Esophagus mucosa (tissue), 1 donor: ENCODE measurements around the gene ZNF256. TPM values are rescaled to one million over a fixed set of nuclear protein-coding genes. Genes with fewer than 3 reads are reported as not detected.

Experiments used
- total RNA-seq: library from RNA; stranded (reverse); gene quantifications from one replicate; pipeline ENCODE4 v1.2.4, GENCODE V29; 2023
- donor health status: DM: yes; HTN: yes; CAD: no.

ZNF256 gene
- total RNA-seq, 1 donor from 2014 or later = 2.6 TPM

Other genes with a start within 250 kb of the ZNF256 start
- 0.60 TPM for gene ZNF154, start 238.5 kb downstream of the ZNF256 start, total RNA-seq
- gene ZNF671, start 220.1 kb downstream of the ZNF256 start, total RNA-seq = 2.0 TPM
- 6.8 TPM for gene ZNF776, start 200.9 kb downstream of the ZNF256 start, total RNA-seq
- 9.4 TPM for gene ZNF586, start 178.0 kb downstream of the ZNF256 start, total RNA-seq
- gene ZNF552, start 132.8 kb downstream of the ZNF256 start, total RNA-seq = 7.9 TPM
- gene ZNF587B, start 117.4 kb downstream of the ZNF256 start, total RNA-seq = 9.3 TPM
- 16.3 TPM for gene ZNF587, start 97.8 kb downstream of the ZNF256 start, total RNA-seq
- 6.5 TPM for gene ZNF814, start 58.7 kb downstream of the ZNF256 start, total RNA-seq
- 5.7 TPM for gene ZNF417, start 31.1 kb downstream of the ZNF256 start, total RNA-seq
- gene ZNF418, start 12.3 kb downstream of the ZNF256 start, total RNA-seq = 0.76 TPM
- 0.48 TPM for gene C19orf18, start 26.8 kb upstream of the ZNF256 start, total RNA-seq
- 5.4 TPM for gene ZNF606, start 55.1 kb upstream of the ZNF256 start, total RNA-seq
- not detected for gene ZSCAN1, start 86.3 kb upstream of the ZNF256 start, total RNA-seq
- 0.68 TPM for gene ZNF135, start 111.6 kb upstream of the ZNF256 start, total RNA-seq
- gene ZSCAN18, start 150.5 kb upstream of the ZNF256 start, total RNA-seq = 9.4 TPM
- 2.9 TPM for gene ZNF329, start 203.1 kb upstream of the ZNF256 start, total RNA-seq
- 19.5 TPM for gene ZNF274, start 235.4 kb upstream of the ZNF256 start, total RNA-seq